GM12878 (cell line): ENCODE measurements around the gene MAX. TPM values are rescaled to one million over a fixed set of nuclear protein-coding genes. Genes with fewer than 3 reads are reported as not detected.

Experiments
- ATAC-seq: fragments of 200-7000 bp; cut with Tn5 transposase; 3 replicates; pipeline ENCODE4 v1.9.1; 2020; ENCODE audit warnings: mild to moderate bottlenecking, moderate library complexity
- BruUV-seq: library from RNA; stranded (reverse); fragments of 400-500 nt; replicated peaks from 2 replicates; lab custom pipeline; 2021; lab: Mats Ljungman, UMichigan
- CTCF ChIA-PET: fragments of 300-600 bp; sonication (Branson Sonifier 250); formaldehyde crosslinking; extraction: SDS; loops from one replicate; lab custom pipeline; 2021; ENCODE audit warnings: inconsistent platforms; lab: Yijun Ruan, JAX
- POLR2A ChIA-PET: fragments of 350-600 bp; formaldehyde crosslinking; extraction: SDS; loops from one replicate; lab custom pipeline; 2021; ENCODE audit warnings: inconsistent platforms; lab: Charles Lee
- RAD21 ChIA-PET: fragments of 300-600 bp; sonication (Branson Sonifier 250); formaldehyde crosslinking; loops from one replicate; lab custom pipeline; 2023; ENCODE audit warnings: antibody characterized with exemption; ENCODE audit not compliant: unreplicated experiment; lab: Charles Lee
- SMC1A ChIA-PET: fragments of 300-600 bp; sonication (Branson Sonifier 250); formaldehyde crosslinking; loops from one replicate; lab custom pipeline; 2023; ENCODE audit not compliant: unreplicated experiment, uncharacterized antibody; lab: Charles Lee
- DNase-seq: peaks from one replicate; pipeline ENCODE4 v3.0.0-alpha.2; 2011; ENCODE audit warnings: low read depth, low spot score
- FAIRE-seq: peaks from 3 replicates; lab custom pipeline; 2011; peaks lifted over from hg19 to GRCh38; lab: Jason Lieb, UNC
- H2AFZ ChIP-seq: 2 replicates; pipeline ENCODE4 v1.6.0; 2011; ENCODE audit warnings: low read depth, low read length, control low read depth; ENCODE audit not compliant: control insufficient read depth
- H3K27ac ChIP-seq: 2 replicates; pipeline ENCODE4 v1.5.1; 2011; ENCODE audit warnings: control low read depth; ENCODE audit not compliant: control insufficient read depth, insufficient read depth
- H3K27me3 ChIP-seq, 2 experiments: replicated peaks in 1 of 2; 2 replicates each; pipeline versions ENCODE4 v1.6.0 to v1.6.1; 2011; ENCODE audit warnings: low read length in 1 of 2; ENCODE audit not compliant: control insufficient read depth in 2 of 2, insufficient read depth in 2 of 2
- H3K36me3 ChIP-seq, 2 experiments: 2 replicates each; pipeline ENCODE4 v1.5.1; 2011; ENCODE audit warnings: low read length in 1 of 2; ENCODE audit not compliant: control insufficient read depth in 2 of 2, insufficient read depth in 2 of 2
- H3K4me1 ChIP-seq: 2 replicates; pipeline ENCODE4 v1.6.1; 2011; ENCODE audit warnings: mild to moderate bottlenecking, low read length, moderate library complexity, mixed read lengths; ENCODE audit not compliant: control insufficient read depth, insufficient read depth
- H3K4me2 ChIP-seq: 2 replicates; pipeline ENCODE4 v1.6.0; 2011; ENCODE audit warnings: control low read depth; ENCODE audit not compliant: control insufficient read depth, insufficient read depth
- H3K4me3 ChIP-seq: fragments of 200-600 bp; sonication (generic); 2 replicates; pipeline ENCODE4 v1.5.1; 2016
- H3K79me2 ChIP-seq: 2 replicates; pipeline ENCODE4 v1.6.0; 2011; ENCODE audit warnings: low read length; ENCODE audit not compliant: control insufficient read depth, insufficient read depth
- H3K9ac ChIP-seq: 2 replicates; pipeline ENCODE4 v1.8.0; 2011; ENCODE audit warnings: low read length, control low read depth, mixed read lengths; ENCODE audit not compliant: control insufficient read depth, insufficient read depth
- H3K9me3 ChIP-seq: replicated peaks from 3 replicates; pipeline ENCODE4 v1.5.1; 2011; ENCODE audit warnings: mild to moderate bottlenecking, low read length; ENCODE audit not compliant: control insufficient read depth, insufficient read depth
- H4K20me1 ChIP-seq: 2 replicates; pipeline ENCODE4 v1.6.0; 2011; ENCODE audit not compliant: control insufficient read depth, insufficient read depth
- BCL11A ChIP-seq: IDR thresholded peaks from 2 replicates; pipeline ENCODE4 v1.6.1; 2011; ENCODE audit warnings: low read depth, low read length
- CBX5 ChIP-seq: sonication (generic); IDR thresholded peaks from 2 replicates; pipeline ENCODE4 v1.6.1; 2016; ENCODE audit warnings: low read depth, moderate library complexity, mild to moderate bottlenecking, inconsistent platforms
- EZH2 ChIP-seq: IDR thresholded peaks from 2 replicates; pipeline ENCODE4 v1.6.1; 2012; ENCODE audit warnings: low read depth, mild to moderate bottlenecking, control low read depth, inconsistent platforms, low read length, borderline replicate concordance; ENCODE audit not compliant: control insufficient read depth
- MEF2B ChIP-seq: fragments of 450-650 bp; IDR thresholded peaks from 2 replicates; pipeline ENCODE4 v1.6.1; 2018; ENCODE audit warnings: mild to moderate bottlenecking, moderate library complexity; ENCODE audit not compliant: partially characterized antibody, poor library complexity, severe bottlenecking
- PML ChIP-seq: IDR thresholded peaks from 2 replicates; pipeline ENCODE4 v1.6.1; 2012; ENCODE audit warnings: low read length, inconsistent platforms
- RB1 ChIP-seq: fragments of 450-650 bp; formaldehyde crosslinking; IDR thresholded peaks from 2 replicates; pipeline ENCODE4 v1.6.1; 2017; ENCODE audit warnings: mild to moderate bottlenecking, borderline replicate concordance
- RBBP5 ChIP-seq: fragments of 200-600 bp; sonication (generic); conservative IDR thresholded peaks from 2 replicates; pipeline ENCODE4 v1.6.1; 2016
- SMAD5 ChIP-seq: IDR thresholded peaks from 2 replicates; pipeline ENCODE4 v1.6.1; 2016; ENCODE audit warnings: antibody characterized with exemption, low read depth
- STAT3 ChIP-seq: IDR thresholded peaks from 2 replicates; pipeline ENCODE4 v1.6.1; 2011; ENCODE audit warnings: low read depth, low read length, improper control_type of control experiment
- TAF1 ChIP-seq: IDR thresholded peaks from 2 replicates; pipeline ENCODE4 v1.6.1; 2011; ENCODE audit warnings: mild to moderate bottlenecking, low read depth, low read length, borderline replicate concordance
- TARDBP ChIP-seq: IDR thresholded peaks from 2 replicates; pipeline ENCODE4 v1.6.1; 2016; ENCODE audit warnings: borderline replicate concordance
- TCF12 ChIP-seq: IDR thresholded peaks from 2 replicates; pipeline ENCODE4 v1.6.1; 2011; ENCODE audit warnings: low read depth, mild to moderate bottlenecking, low read length
- TCF7 ChIP-seq: IDR thresholded peaks from 2 replicates; pipeline ENCODE4 v1.6.1; 2014; ENCODE audit warnings: antibody characterized with exemption, borderline replicate concordance
- ZNF217 ChIP-seq: fragments of 450-650 bp; IDR thresholded peaks from 2 replicates; pipeline ENCODE4 v1.6.1; 2017; ENCODE audit warnings: antibody characterized with exemption, mild to moderate bottlenecking
- ZNF24 ChIP-seq: fragments of 450-650 bp; IDR thresholded peaks from 2 replicates; pipeline ENCODE4 v1.6.1; 2017; ENCODE audit warnings: antibody characterized with exemption, mild to moderate bottlenecking
- WGBS: methylation state at CpG from one replicate; pipeline ENCODE4 v1.1.6; 2016; ENCODE audit warnings: low lambda C conversion rate; ENCODE audit not compliant: insufficient replicate concordance, insufficient coverage; ENCODE audit errors: missing lambda C conversion rate; 5-methylcytosine and 5-hydroxymethylcytosine counted together
- in situ Hi-C: fragments of 300-500 bp; cut with MboI; formaldehyde crosslinking; loops from 9 replicates; pipeline ENCODE4 v1.14.3; 2018; ENCODE audit warnings: mixed read lengths
- intact Hi-C: fragments of 100-400 bp; cut with micrococcal nuclease; formaldehyde crosslinking; loops from one replicate; pipeline ENCODE4 v1.14.2; 2022; ENCODE audit not compliant: unreplicated experiment
- polyA plus RNA-seq, 11 experiments: library from polyadenylated mRNA; depleted of rRNA in 4 of 11; unstranded in 6 of 11; stranded (reverse) in 5 of 11; fragments of >200 nt; fragmentation: Nextera tagmentation in 4 of 11; fragmentation: Illumina TruSeq in 1 of 11; extraction: Ambion mirVana in 4 of 11; extraction: Trizol in 1 of 11; gene quantifications; 1 replicate in 1 of 11; 2 replicates in 10 of 11; pipeline versions ENCODE4 v1.2.1 to v1.2.3, GENCODE V29; 2011 to 2016; ENCODE audit warnings: inconsistent platforms in 2 of 11, missing spikeins in 2 of 11, low read depth in 1 of 11
- total RNA-seq, 4 experiments: library from RNA; depleted of rRNA in 3 of 4; stranded (reverse); fragments of >200 nt in 3 of 4; fragmentation: Illumina TruSeq in 1 of 4; extraction: Trizol in 1 of 4; gene quantifications; 2 replicates each; pipeline versions ENCODE4 v1.2.1 to v1.2.3, GENCODE V29; 2013 to 2021

The MAX gene
- total and polyA plus RNA-seq, 10 of the 15 experiments (the other 5 are each of a cell fraction or from before 2014, with no cell fraction given) = 21.5 to 122 (median 67.5) TPM

DNA sequence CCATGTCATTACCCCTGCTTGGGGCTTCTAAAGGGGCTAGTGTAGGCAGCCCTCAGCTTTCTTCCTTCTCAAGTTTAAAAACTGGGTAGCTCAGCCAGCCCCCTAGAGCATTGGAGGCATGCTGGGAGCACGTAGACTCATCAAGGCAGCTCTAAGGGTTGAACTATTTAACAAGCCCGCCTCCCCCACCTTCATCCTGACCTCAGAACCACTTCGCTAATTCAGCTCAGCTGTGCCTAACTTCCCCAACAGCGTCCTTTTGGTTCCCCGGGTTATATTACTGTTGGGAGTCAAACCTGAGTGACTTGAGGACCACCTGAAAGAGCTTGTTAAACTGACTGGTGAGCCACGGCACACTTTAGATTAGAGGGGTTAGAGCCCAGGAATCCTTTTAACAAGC is 30.1 kb downstream of the MAX start:
- TF ChIP-seq PML (no peak), ZNF217 (no peak), STAT3 (no peak), TARDBP (no peak), TCF12 (no peak), ZNF24 (no peak), RB1 (no peak)
- Histone ChIP-seq H3K4me1 (no peaks in the 10 kb centered on the region), H3K27me3 (no peaks in the 10 kb centered on the region), H3K4me3 (no peak overlapping the region), H3K79me2 (no peaks in the 10 kb centered on the region), H3K36me3 (peaks cover 14 to 15% of the 10 kb centered on the region in 2 experiments), H3K27ac (no peak overlapping the region), H3K4me2 (no peak overlapping the region), H2AFZ (no peak overlapping the region), H4K20me1 (no peaks in the 10 kb centered on the region), H3K9me3 (no peaks in the 10 kb centered on the region), H3K9ac (no peak overlapping the region)
- ChIA-PET SMC1A (no interaction called here), CTCF (no interaction called here), POLR2A (no interaction called here), RAD21 (no interaction called here)
- no peak for FAIRE-seq
- intact Hi-C loops (no loop called here), in situ Hi-C loops (no loop called here)
- ATAC-seq = no peak
- no peak for DNase-seq
- 87% methylated on average over 6 of the region's 6 CpGs for WGBS
- BruUV-seq = no TSS peak

- POLR2A ChIA-PET = interaction anchor here (0.8 kb wide), 1 partner anchor 11 kb away, joined by 3 read pairs; no protein-coding TSS in a partner anchor
- DNase-seq = no peak
- no TSS peak for BruUV-seq
- TF ChIP-seq TCF7 (no peak), EZH2 (no peak), RBBP5 (no peak), TAF1 (no peak), BCL11A (no peak), MEF2B (no peak), SMAD5 (no peak), CBX5 (no peak)
- TF ChIP-seq, all 136 proteins: peak for 0
- Histone ChIP-seq H3K4me1 (no peaks in the 10 kb centered on the region), H3K36me3 (peaks cover 9 to 13% of the 10 kb centered on the region in 2 experiments; a peak in 3 of 4 replicates), H2AFZ (no peak overlapping the region), H3K27ac (no peak overlapping the region), H3K4me2 (no peak overlapping the region), H3K9ac (no peak overlapping the region), H4K20me1 (no peaks in the 10 kb centered on the region), H3K79me2 (no peaks in the 10 kb centered on the region), H3K9me3 (no peaks in the 10 kb centered on the region), H3K4me3 (no peak overlapping the region), H3K27me3 (no peaks in the 10 kb centered on the region)
- in situ Hi-C loops (no loop called here), intact Hi-C loops (no loop called here)
- no peak for ATAC-seq
- 95% methylated on average over 3 of the region's 3 CpGs for WGBS
- SMC1A ChIA-PET = no interaction called here
- FAIRE-seq = no peak
- RAD21 ChIA-PET = no interaction called here
- CTCF ChIA-PET = no interaction called here
Observed at GRCh38 chr14:65071544-65071943, 30.8 kb downstream of the MAX start.
